ENCODE data around the gene MPO.

GRCh38 chr17:58329035-58329809, 48.5 kb upstream of the MPO start:
- TF ChIP-seq E2F6 (IDR thresholded peaks at IDR 0.05) (no peak), NRF1 (IDR thresholded peaks at IDR 0.05; ENCODE audit: low read depth, low read length) (no peak), JUND (IDR thresholded peaks at IDR 0.05; ENCODE audit: low read length) (no peak), EGR1 (IDR thresholded peaks at IDR 0.05; ENCODE audit: borderline replicate concordance, low read depth, low read length) (no peak), CEBPB (IDR thresholded peaks at IDR 0.05; ENCODE audit: low read depth, low read length) (no peak), ZNF274 (IDR thresholded peaks at IDR 0.05; ENCODE audit: borderline replicate concordance, extremely low read depth, low read length) (no peak), TAF1 (IDR thresholded peaks at IDR 0.05; ENCODE audit: low read depth, low read length) (no peak), SAP30 (IDR thresholded peaks at IDR 0.05; ENCODE audit: insufficient read depth, insufficient replicate concordance, low read length) (peak; percentile 78), CREB1 (IDR thresholded peaks at IDR 0.05) (no peak), RFX5 (IDR thresholded peaks at IDR 0.05; ENCODE audit: borderline replicate concordance, low read depth, low read length) (no peak), CTCF (IDR thresholded peaks at IDR 0.05; ENCODE audit: control extremely low read depth in 1 of 3, insufficient read depth in 1 of 3, low read depth in 1 of 3, low read length in 3 of 3) (peak; percentile 48 to 61 (median 55); a peak in 3 of 4 replicates), GABPA (IDR thresholded peaks at IDR 0.05; ENCODE audit: borderline replicate concordance, insufficient read depth, low read length) (no peak), TCF12 (IDR thresholded peaks at IDR 0.05; ENCODE audit: low read depth, low read length) (no peak)
